ENCODE measurements around the gene NFS1.
"Not testable (repeated sequence)": the region's sequence is repeated elsewhere in the genome, so short reads cannot be mapped to it uniquely, and the experiment has no call there.

NFS1 gene

DNA sequence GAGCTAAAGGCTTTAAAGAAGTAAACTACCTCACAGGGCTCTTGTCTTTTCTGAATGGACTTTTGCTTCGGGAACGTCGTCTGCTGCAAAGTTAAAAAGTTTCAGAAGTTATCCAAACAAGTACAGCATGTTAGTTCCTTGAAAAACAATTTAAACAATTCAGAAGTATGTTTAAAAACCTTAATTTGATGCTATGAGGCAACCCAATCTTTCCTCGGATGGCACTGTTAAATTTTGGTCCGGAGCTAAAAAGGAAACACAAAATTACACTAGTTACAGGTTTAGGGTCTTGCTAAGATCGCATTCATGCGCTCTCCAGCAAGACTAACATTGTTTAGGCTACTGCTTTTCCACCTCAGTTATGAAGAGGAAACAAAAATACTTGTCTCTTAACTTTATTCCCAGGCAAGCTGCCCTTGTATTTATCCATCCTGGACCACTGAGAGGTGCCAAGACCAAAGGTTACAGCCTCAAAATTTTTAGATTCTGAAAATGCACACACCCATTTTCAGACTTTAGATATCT lies 30.2 kb upstream of the NFS1 start:
- DNase-seq (ENCODE audit: low read depth): no peak

DNA sequence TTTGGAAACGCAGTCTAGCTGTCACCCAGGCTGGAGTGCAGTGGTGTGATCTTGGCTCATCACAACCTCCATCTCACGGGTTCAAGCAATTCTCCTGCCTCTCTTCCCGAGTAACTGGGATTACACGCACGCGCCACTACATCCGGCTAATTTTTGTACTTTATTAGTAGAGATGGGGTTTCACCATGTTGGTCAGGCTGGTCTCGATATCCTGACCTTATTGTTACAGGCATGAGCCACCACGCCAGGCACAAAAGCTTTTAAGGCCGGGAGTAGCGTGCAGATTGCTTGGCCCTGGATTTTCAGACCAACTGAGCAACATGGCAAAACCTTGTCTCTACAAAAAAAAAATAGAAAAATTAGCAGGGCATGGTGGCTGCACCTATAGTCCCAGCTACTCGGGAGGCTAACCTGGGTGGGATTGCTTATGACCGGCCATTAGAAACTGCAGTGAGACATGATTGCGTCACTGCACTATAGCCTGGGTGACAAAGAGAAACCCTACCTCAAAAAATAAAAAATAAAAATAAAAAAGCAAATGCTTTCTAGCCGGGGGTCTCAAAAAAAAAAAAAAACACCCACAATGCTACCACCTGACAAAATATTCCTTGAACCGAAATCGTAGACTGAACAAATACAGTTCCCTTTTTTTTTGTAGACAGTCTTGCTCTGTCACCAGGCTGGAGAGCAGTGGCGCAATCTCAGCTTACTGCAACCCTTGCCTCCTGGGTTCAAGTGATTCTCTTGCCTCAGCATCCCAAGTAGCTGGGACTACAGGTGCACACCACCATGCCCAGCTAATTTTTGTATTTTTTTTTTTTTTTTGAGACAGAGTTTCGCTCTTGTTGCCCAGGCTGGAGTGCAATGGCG lies 27.9 kb upstream of the NFS1 start:
- no peak for DNase-seq (ENCODE audit: low read depth)

DNA sequence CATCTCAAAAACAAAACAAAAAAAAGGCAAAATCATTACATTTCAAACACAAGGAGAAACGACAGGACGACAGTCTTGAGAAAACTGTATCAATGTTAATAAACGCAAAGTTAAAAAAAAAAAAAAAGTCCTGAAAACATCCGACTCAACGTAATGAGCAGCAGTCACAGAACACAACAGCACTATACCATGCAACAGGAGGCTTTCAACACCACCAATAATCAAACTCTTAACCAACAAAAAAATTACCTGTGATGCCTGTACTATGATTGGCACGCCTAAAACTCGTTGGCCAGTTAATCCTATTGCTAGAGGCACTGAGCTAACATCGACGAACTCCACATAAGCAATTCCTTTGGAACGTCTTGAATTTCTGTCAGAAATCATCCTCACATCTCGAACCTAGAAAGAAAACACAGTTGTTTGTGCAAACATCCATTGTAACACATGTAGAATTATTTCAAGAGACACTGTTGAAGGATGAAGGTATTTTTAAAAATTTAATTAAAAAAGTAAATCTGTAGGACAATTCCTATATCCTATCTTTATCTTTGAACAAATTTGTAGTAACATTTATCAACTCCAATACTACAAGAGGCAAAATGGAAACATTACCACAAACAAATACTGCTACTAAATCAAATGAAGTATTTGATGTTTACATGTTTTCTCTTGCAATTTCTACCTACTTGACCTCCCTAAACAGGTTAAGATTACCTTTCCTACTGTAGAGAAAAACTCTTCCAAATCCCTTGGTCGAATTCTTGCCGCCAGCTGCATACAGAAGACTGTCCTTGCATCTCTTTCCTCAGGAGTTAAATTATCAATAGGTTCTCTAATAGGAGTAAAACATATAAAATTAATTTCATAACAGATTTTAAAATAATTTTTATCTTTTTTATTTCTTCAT lies 25.4 kb upstream of the NFS1 start:
- DNase-seq (ENCODE audit: low read depth): no peak

- DNase-seq (ENCODE audit: low read depth): not testable (repeated sequence)
These were observed 24.6 kb upstream of the NFS1 start for GRCh38 chr20:35723652-35724320.

- DNase-seq (ENCODE audit: low read depth): not testable (repeated sequence)
These were observed 24.1 kb upstream of the NFS1 start for GRCh38 chr20:35723275-35723639.

- no peak for DNase-seq (ENCODE audit: low read depth)
These were observed 22.5 kb upstream of the NFS1 start for GRCh38 chr20:35721621-35722020.

GRCh38 chr20:35721219-35721618 lies 22.1 kb upstream of the NFS1 start:
- DNase-seq (ENCODE audit: low read depth): no peak

GRCh38 chr20:35720165-35721123 lies 21.3 kb upstream of the NFS1 start:
- no peak for DNase-seq (ENCODE audit: low read depth)

- DNase-seq (ENCODE audit: low read depth): no peak
These were observed 20.6 kb upstream of the NFS1 start for GRCh38 chr20:35719717-35720116.

DNA sequence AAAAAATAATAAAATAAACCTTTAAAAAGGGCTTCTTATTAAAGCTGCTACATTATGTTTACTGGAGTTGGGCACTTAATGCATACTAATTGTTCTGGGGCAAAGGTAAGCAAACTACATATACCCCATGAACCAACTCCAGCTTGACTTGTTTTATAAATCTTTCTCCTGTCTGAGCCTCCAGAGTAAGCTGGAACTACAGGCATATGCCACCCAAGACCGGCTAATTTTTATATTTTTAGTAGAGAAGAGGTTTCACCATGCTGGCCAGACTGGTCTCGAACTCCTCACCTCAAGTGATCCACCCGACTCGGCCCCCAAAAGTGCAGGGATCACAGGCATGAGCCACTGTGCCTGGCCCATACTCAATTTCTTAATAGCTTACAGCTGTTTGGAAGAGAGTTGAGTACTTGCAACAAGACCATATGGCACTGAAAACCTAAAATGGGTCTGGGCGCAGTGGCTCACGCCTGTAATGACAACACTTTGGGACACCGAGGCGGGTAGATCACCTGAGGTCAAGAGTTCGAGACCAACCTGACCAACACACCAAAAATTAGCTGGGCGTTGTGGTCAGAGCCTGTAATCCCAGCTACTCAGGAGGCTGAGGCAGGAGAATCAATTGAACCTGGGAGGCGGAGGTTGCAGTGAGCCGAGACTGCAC lies 20.0 kb upstream of the NFS1 start:
- no peak for DNase-seq (ENCODE audit: low read depth)

DNA sequence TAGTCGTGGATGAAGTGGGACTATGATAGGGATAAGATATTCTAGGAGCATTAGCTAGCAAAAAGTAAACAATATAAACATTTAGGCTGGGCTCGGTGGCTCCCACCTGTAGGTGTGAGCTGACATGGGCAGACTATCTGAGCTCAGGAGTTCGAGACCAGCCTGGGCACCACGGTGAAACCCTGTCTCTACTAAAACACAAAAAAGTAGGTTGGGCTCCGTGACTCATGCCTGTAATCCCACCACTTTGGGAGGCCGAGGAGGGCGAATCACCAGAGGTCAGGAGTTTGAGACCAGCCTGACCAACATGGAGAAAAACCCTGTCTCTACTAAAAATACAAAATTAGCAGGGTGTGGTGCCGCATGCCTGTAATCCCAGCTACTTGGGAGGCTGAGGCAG lies 19.2 kb upstream of the NFS1 start:
- not testable (repeated sequence) for DNase-seq (ENCODE audit: low read depth)

DNA sequence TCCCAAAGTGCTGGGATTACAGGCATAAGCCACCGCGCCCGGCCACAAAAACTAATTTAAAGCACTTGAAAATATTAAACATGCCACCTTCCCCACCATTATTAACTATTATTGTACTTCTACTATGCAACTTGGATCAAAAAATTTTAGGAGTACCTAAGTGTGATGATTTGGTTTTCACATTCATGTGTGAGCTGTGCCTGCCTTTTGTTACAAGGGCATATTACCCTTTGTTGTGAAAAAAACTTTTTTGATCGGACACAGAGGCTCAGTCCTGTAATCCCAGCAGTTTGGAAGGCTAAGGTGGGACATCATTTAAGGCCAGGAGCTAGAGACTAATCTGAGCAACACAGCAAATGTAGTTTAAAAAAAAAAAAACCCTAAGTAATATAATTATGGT lies 17.2 kb upstream of the NFS1 start:
- DNase-seq (ENCODE audit: low read depth): no peak

DNA sequence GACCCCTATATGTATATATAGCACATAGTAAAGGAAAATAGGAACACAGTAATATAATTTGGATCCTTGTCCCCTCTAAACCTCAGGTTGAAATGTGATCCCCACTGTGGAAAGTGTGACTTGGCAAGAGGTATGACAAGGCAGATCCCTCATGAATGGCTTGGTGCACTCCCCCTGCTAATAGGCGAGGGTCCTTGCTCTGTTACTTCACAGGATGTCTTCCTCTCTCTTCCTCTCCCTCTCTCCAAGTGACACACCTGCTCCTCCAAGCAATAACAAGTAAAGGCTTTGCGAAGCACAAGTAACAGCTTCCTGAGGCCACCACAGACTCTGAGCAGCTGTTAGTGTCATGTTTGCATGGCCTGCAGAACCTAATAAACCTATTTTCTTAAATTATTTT lies 16.5 kb upstream of the NFS1 start:
- no peak for DNase-seq (ENCODE audit: low read depth)

- no peak for DNase-seq (ENCODE audit: low read depth)
These were observed 15.0 kb upstream of the NFS1 start for GRCh38 chr20:35714127-35714526.

- DNase-seq (ENCODE audit: low read depth): not testable (repeated sequence)
These were observed 14.0 kb upstream of the NFS1 start for GRCh38 chr20:35713120-35713519.

- no peak for DNase-seq (ENCODE audit: low read depth)
These were observed 12.5 kb upstream of the NFS1 start for GRCh38 chr20:35711588-35712209.

- no peak for DNase-seq (ENCODE audit: low read depth)
These were observed 11.9 kb upstream of the NFS1 start for GRCh38 chr20:35710884-35711587.

GRCh38 chr20:35710039-35710438 lies 10.9 kb upstream of the NFS1 start:
- DNase-seq (ENCODE audit: low read depth): no peak

DNA sequence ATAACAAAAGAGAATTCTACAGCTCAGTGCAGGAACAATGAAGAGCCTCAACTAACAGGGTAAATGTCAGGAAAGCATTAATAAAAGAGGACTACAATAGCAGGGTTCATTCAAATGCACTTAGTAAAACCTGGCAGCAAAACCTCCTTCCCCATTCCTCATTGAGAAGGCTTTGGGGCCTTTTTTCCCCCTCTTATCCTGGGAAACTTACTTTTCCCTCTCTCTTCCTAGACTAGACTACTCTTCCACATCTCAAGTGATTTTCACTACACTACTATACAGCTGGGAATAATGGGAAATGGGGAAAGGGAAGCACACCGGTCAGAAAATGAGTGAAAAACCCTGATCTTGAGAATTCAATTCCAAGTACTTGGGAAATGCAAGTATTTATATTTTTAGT lies 10.1 kb upstream of the NFS1 start:
- no peak for DNase-seq (ENCODE audit: low read depth)

Measured in activated gamma-delta T cell treated with anti-CD3 and anti-CD28 coated beads, Interleukin-2, amount 50 U/mL, for 16 hours (primary cell).